ENCODE data around the gene ASCC1. TPM values are rescaled to one million over a fixed set of nuclear protein-coding genes. Genes with fewer than 3 reads are reported as not detected.
A peak's percentile ranks its signal among the peaks of the same experiment; 100 is the strongest.
"Not testable (repeated sequence)": the region's sequence is repeated elsewhere in the genome, so short reads cannot be mapped to it uniquely, and the experiment has no call there.

Gene ASCC1
- total RNA-seq, 1 donor from 2014 or later, result 25.7 TPM

DNA sequence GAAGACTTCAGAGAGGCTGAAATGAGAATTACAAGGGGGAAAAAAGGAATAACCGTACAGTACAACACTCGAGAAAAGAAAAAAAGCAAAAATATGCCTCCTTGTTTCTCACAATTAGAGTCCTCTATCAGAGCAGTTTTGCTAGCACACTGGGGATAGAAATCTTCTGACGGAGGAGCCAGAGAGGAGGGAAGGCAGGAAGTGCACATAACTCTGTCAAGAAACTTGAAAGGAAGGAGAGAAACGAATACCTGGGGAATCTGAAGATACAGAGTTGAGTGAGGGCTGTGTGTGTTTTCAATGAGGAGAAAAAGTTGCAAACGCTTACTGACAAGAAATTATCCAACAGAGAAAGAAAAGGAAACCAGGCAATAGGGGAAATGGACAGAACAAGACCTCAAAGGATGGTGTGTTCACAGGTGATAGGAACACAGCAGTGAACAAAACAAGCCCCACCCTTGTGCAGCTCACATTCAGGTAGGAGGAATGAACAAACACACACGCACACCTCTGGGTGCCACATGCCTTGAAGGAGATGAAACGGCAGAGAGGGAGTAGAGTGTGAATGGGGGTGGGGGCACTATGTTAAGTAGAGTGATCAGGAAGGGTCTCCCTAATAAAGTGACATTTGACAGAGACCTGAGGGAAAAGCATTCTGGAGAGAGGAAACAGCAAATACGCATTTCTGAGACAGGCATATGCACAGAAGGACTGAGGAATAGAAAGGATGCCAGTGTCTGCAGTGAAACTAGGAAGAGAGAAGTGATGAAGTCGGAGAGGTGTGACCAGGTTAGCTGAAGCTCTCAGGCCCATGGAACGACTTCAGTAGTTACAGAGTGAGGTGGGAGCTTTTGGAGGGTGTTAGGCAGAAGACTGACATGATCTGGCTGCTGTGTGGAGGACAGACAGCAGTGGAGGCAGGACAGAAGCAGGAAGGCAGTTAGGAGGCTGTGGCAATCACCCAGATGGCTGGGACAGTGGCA, 81.0 kb downstream of the ASCC1 start:
- FAIRE-seq, result no peak

DNA sequence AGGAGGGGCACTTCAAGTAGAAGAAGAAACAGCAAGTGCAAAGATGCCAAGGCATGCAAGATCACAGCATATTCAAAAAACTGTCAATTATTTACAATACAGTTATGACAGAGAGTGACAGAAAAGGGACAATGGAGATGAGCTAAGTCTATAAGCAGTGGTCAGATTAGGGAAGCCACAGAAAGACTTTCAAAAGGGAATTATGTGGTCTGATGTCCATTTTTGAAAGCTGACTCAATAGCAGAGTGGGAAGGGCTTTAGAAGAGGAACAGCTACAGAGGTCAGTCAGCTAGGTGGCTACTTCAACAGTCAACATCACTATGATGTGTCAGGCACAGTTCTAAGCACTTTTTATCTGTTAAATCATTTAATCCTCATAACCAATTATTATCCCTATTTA, 82.6 kb downstream of the ASCC1 start:
- FAIRE-seq, result no peak
- no peak for DNase-seq (ENCODE audit: low spot score in 2 of 2)

More for the DNA sequence above, 81.0 kb downstream of the ASCC1 start:
- DNase-seq (ENCODE audit: low spot score in 2 of 2), result no peak

DNA sequence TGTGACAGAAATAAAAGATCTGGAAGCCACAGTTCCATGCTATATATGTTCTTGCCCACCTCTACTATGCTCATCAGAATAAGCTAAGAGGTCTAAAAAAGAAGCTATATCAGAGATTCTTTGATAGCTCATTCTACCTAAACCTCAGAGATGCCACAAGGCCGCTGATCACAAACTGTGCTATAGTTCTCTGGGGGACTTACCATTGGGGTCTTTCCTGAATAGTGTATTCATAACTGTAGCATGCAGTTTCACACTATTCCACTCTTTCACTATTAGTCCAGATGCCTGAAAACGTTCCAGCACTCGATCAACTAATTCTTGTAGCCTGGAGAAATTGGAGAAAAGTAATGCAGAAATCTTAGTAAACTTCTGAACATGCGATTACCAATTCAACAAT, 83.2 kb downstream of the ASCC1 start:
- DNase-seq (ENCODE audit: low spot score in 2 of 2) (no peak), FAIRE-seq (no peak)

DNA sequence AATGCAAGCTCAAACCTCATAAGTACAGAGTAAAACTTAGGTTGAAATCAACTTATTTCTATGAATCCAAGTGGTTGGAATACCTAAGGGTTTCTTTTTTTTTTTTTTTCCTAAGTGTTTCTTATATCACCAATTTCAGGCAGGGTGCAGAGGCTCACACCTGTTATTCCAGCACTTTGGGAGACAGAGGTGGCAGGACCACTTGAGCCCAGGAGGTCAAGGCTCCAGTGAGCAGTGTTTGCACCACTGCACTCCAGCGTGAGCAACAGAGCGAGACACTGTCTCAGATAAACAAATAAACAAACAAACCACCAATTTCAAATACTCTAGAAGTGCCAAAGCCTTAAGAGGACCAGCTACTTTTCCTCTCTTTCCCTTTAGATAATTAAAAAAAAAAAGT, 88.5 kb downstream of the ASCC1 start:
- no peak for FAIRE-seq

DNA sequence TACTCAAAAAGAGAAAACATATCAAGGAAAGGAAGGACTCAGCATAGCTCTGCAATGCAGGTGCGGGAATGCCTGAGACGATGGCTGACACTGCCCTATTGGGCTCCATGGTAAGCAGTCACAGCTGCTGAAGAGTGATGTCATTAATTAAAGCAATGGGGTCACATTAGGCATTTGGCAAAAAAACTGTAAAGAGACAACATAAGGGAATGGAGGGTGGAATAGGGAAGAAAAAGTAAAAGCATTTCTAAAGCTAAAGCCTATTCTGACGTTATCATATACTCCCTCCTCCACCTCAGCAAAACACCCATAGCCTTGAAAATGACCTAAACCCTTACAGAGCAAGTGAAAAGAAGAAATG, 89.2 kb downstream of the ASCC1 start:
- no peak for DNase-seq (ENCODE audit: low spot score in 2 of 2)
- FAIRE-seq, result no peak

More for the DNA sequence above, 88.5 kb downstream of the ASCC1 start:
- DNase-seq (ENCODE audit: low spot score in 2 of 2), result no peak

DNA sequence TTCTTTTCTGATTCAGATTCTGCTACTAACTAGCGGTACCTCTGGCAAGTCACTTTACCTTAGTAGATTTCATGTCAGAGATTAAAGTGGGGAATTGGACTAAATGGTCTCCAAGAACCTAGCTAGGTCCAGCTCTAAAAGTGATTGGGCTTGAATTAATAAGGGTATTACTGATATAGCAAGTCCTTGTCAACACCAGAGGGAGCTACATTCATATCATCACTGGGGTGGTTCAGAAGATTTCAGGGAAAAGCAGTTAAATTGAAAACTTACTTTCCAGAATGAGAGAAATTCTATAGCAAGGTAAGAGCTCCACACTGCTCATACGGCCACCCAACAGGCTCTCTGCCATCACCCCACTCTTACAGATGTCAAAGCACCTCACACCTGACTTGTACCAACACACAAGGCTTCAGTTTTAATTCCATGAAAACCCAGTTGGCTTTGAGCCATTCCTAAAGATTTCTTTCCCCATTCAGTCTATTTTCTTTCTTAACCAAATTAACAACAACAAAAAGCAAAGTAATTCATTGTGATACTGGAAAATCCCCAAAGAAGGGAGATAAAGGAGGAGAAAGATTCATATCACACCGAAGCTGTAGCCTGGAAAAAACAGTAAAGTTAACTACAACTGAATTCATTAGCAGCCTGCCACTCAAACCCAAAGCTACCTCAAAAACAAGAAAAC, 89.7 kb downstream of the ASCC1 start:
- DNase-seq (ENCODE audit: low spot score in 2 of 2) (no peak), FAIRE-seq (no peak)

DNA sequence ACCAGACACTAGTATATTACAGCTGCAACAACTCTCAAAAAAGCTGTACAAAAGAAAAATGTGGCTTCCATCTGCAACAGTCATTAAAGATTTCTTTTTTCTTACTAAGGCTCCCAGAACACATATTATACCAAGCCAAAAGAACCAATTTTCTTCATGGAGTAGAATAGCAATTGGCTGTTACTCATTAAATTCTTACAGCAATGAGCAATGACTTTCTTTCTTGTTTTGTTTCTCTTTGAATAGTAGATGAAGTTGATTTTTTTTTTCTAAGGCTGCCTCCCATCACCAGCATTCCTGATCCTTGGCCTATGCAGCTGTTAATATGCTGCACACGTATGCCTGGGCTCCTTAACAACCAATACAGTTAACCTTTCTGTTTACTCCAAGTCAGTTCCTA, 91.1 kb downstream of the ASCC1 start:
- no peak for DNase-seq (ENCODE audit: low spot score in 2 of 2)
- no peak for FAIRE-seq

DNA sequence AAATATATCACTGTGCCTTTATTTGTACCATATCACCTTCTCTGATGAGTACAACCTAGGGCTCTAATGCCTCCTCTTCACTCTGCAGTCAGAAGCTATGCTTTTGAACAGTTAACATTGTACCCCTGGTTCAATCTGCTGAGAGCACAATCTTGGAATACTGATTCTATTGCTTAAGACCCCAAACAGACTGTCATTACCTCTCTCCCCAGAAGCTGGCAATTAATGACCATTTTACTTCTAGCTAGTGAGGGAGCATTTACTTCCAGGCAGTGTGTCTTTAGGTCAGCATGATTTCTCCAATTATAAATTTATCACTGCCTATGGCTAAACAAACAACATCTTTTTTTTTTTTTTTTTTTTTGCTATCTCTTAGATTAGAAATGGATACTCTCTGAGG, 91.7 kb downstream of the ASCC1 start:
- FAIRE-seq (no peak), DNase-seq (ENCODE audit: low spot score in 2 of 2) (no peak)

DNA sequence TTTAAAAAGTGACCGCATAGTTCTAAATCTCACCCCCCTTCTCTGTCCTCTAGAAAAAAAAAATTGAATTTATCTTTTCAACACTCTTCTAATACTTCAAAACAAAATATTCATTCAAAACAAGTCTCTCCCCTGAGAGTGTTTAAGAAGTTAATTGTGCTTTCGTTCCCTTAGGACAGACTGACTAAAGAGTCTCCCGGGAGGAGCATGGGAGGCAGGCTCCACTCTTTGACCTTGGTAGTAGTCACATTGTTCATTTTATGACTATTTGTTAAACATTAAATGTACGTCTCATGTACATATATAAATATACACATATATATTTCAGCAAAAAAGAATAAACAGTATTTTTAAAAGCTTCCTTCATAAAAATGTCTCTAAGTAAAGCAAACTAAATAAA, 92.5 kb downstream of the ASCC1 start:
- FAIRE-seq (no peak), DNase-seq (ENCODE audit: low spot score in 2 of 2) (no peak)

DNA sequence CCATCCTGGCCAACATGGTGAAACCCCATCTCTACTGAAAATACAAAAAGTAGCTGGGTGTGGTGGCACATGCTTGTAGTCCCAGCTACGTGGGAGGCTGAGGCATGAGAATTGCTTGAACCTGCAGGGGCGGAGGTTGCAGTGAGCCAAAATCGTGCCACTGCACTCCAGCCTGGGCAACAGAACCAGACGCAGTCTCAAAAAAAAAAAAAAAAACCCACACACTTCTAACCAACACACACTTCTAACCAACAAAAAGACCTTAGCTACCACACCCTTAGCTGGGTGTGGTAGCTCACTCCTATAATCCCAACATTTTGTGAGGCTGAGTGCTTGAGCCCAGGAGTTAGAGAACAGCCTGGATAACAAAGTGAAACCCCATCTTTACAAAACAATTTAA, 93.9 kb downstream of the ASCC1 start:
- FAIRE-seq (no peak), DNase-seq (ENCODE audit: low spot score in 2 of 2) (no peak)

DNA sequence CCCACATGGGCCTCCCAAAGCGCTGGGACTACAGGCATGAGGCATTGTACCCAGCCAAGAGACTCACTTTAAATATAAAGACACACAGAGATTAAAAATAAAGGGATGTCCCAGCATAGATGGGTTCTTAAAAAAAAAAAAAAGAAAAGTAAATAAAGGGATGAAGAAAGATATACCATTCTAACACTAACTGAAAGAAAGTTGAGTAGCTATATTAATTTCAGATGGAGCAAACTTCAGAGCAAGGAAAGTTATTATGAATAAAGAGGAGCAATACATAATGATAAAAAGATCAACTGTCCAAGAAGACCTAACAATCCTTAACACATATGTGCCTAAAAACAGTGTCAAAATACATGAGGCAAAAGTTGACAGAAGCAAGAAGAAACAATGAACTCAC, 94.7 kb downstream of the ASCC1 start:
- DNase-seq (ENCODE audit: low spot score in 2 of 2) (no peak), FAIRE-seq (no peak)

DNA sequence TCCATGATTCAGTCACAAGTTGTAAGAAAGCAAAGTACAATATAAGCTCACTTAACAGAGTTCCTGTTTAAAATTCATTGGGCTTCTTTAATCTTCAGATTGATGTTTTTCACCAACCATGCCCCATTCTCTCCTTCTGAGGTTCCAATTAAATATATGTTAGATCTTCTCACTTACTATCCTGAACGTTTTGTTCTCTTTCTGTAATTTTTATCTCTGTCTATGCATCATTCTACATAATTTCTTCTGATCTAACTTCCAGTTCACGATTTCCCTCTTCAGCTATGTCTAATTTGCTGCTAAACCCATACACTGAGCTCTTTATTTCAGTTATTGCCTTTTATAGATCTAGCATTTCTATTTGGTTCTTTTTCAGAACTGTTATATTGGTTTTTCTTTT, 99.7 kb downstream of the ASCC1 start:
- DNase-seq (ENCODE audit: low spot score in 2 of 2) (no peak), FAIRE-seq (no peak)

DNA sequence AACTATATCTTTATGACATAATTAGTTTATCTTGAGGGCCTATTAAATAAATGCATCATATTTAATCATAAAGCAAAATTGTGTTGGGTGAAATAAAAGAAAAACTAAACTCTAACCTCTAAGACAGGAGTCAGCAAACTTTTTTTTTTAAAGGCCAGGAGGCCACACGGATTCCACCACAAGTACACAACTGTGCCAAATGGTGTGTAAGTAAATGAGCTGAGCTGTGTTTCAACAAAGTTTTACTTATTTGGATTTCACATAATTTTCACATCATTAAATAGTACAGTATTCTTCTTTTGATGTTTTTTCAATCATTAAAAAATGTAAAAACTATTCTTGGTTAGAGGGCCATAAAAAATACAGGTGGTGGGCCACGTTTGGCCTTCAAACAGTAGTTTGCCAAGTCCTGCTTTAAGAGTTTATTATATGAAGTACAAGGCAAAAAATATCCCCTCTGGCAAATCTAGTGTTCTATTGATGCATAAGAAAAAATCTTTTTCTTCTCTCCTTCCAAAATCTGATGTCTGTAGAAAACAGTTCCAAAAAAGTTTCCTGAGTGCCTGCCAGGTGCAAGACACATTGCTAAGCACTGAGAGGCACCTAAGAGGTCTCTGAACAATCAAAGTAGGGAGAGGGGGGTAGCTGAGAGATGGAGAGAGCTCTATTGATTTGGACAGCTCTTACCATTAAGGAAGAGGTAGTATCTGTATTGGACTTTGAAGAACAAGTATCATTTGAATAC, 101.2 kb downstream of the ASCC1 start:
- DNase-seq (ENCODE audit: low spot score in 2 of 2) (no peak), FAIRE-seq (no peak)

DNA sequence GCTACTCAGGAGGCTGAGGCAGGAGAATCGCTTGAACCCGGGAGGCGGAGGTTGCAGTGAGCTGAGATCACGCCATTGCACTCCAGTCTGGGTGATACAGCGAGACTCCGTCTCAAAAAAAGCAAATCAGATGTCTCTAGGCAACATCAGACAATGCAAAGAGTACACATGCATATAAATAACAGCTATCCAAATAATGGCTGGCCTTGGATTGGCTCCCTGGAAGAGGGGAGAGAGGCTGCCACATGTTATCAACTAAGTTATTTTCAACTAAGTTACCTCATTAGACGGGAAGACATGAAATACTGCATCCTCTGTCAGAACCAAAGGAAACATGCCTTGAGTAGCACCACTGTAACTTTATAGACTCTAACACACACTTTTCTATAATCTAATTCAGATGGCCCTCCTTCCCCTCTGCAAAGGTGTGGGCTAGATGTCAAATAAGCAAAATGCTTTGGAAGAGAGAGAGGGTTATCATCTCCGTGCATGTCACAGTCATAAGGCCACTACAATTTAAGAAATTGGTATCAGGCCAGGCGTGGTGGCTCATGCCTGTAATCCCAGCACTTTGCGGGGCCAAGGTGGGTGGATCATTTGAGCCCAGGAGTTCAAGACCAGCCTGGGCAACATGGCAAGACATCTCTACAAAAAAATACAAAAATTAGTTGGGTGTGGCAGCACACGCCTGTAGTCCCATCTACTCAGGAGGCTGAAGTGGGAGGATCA, 105.2 kb downstream of the ASCC1 start:
- DNase-seq (ENCODE audit: low spot score in 2 of 2) (no peak), FAIRE-seq (no peak)

DNA sequence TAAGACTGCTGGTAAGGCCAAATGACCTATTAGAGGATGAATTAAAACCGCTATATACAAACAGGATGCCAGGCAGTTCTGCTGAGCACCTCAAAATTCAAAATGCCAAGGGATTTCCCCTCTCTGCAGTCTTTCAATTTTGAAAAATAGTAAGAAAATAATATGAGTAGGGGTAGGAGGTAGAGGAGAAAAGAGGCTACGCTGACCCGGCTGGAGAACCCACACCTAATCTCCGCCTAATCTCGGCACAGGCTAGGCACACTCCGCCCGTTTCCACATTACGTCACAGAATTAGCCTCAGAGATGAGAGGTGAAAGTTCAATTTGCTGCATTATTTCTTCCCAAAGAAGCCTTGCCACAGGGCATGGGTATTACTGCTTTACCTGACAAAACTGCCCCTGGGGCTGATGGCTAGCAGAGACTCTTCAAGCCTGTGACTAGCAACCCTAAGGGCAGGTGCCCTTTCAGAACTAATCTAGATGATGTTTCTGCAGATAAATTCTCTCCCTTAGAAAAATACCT, 106.4 kb downstream of the ASCC1 start:
- FAIRE-seq (no peak), DNase-seq (ENCODE audit: low spot score in 2 of 2) (no peak)

DNA sequence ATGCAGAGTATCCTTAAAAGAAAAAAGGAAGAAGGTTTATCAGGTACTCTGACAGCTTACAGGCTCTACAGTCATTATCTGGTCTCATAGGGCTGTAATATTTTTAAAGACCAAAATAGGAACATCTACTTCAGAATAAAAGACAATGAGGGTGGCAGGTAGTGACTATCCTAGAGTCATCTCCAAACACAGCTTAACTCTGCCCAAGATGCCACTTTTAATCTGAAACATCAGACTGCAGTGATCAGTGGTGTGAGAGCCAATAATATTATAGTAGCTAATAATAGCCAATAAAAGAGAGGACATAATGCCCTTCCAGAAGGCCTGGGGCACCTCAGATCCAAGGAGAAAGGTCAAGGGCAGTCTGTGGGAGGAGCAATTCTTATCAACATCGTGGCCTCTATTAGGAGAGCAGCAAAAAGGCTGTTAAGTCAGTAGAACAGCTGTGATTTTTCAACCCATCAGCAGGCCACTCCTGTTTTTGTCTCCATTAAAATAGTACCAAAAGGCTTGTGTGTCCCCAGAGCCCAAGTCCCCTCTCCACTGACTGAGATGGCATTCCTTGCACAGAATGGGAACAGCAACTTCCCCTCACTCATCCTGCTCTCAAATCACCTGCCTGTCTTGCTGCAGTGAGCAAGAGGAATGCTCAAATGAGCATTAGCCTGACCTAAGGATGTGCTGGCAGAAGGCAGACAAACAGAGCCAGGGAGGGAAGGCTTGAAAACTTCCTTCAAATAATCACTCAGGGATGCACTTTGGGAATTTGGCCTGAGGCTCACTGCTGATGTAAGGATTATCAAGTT, 107.0 kb downstream of the ASCC1 start:
- DNase-seq (ENCODE audit: low spot score in 2 of 2) (no peak), FAIRE-seq (no peak)

DNA sequence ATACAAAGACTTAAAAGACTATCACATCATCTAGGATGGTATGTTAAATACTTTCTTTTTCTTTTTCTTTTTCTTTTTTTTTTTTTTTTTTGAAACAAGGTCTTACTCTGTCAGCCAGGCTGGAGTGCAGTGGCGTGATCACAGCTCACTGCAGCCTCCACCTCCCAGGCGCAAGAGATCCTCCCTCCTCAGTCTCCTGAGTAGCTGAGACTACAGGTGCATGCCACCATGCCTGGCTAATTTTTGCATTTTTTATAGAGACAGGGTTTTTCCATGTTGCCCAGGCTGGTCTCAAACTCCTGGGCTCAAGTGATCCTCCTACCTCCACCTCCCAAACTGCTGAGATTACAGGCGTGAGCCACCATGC, 108.1 kb downstream of the ASCC1 start:
- not testable (repeated sequence) for FAIRE-seq; DNase-seq (ENCODE audit: low spot score in 2 of 2)

DNA sequence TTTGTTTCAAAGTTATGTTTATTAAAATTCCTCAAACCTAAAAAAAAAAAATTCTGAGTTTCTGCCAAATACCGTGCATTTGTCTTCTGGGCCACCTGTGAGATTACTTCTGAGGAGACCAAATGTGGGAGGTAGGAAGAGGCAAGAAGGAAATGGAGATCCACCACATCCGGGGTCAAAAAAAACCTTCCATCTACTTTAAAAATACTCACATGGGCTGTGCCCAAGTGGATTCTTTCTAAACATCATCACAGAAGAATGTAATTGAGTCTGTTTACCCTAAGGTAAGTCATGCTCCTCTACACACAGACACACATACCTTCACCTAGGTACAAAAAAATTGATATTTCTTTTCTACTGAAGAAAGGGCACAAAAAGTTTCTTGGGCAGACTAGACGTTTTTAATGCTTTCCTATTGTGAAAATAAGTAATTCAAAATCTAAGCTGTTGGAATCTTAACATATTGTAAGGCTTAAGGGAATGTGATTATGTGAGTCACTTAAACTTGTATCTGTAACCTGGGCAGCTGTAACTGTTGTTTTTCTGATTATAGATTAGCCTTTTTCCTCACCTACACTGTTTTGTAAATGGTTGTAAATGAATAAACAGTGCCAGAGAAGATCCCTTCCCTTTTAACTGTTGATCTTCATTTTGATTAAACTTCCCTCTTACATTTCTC, 108.6 kb downstream of the ASCC1 start:
- FAIRE-seq, result no peak

DNA sequence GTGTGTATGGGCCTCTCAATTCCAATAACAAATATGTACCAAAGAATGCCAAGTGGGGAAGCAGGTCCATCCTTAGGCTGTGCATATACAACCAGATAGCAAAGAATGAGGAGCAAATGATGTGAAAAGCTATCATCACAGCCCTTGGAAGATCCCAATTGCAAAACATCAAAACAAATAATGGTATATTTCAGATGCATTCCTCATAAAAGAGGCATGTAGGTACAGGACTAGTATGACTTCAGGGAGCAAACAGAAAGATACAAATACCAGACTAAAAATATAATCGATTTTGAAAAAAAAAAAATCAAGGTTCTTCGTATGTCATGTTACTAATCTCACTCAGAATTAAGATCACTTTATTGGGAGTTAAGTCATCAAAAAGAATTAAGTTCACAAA, 109.2 kb downstream of the ASCC1 start:
- DNase-seq (ENCODE audit: low spot score in 2 of 2) (no peak), FAIRE-seq (peak; percentile 39)

More for the DNA sequence above, 108.6 kb downstream of the ASCC1 start:
- DNase-seq (ENCODE audit: low spot score in 2 of 2), result no peak
